Measurements from ENCODE around the gene CNGB1. TPM values are rescaled to one million over a fixed set of nuclear protein-coding genes. Genes with fewer than 3 reads are reported as not detected.

The CNGB1 gene
- total RNA-seq, 1 experiment from 2014 or later: not detected

- H3K4me1 ChIP-seq (ENCODE audit: control insufficient read depth in 1 of 2, insufficient read depth in 2 of 2, low read length in 2 of 2): peaks cover 0 to 5% of the 10 kb centered on the region in 2 experiments; a peak in 2 of 4 replicates
- H3K4me2 ChIP-seq (ENCODE audit: low read length): no peak overlapping the region
- H3K79me2 ChIP-seq (ENCODE audit: insufficient read depth, low read length): no peaks in the 10 kb centered on the region
- H3K9me3 ChIP-seq (ENCODE audit: control insufficient read depth in 1 of 2, insufficient read depth in 1 of 2, low read depth in 1 of 2, low read length in 2 of 2): no peaks in the 10 kb centered on the region
- no peaks in the 10 kb centered on the region for H4K20me1 ChIP-seq (ENCODE audit: insufficient read depth)
- no peaks in the 10 kb centered on the region for H3K27me3 ChIP-seq (ENCODE audit: insufficient read depth, low read length)
- intact Hi-C loops (cut with micrococcal nuclease): no loop called here
- DNase-seq (ENCODE audit: low read depth, low spot score) (no peak), ATAC-seq (no peak)
- H3K4me3 ChIP-seq (replicated peaks in 1 of 2; ENCODE audit: low read depth in 1 of 2, low read length in 2 of 2): no peak overlapping the region
- BruUV-seq (replicated peaks): no TSS peak
- no peaks in the 10 kb centered on the region for H3K9me2 ChIP-seq (ENCODE audit: insufficient read depth)
- no peak overlapping the region for H3K9ac ChIP-seq (ENCODE audit: low read length)
- ChIA-PET POLR2A (no interaction called here), CTCF (no interaction called here), RAD21 (ENCODE audit: low non-redundant PET in 1 of 2, low total read pairs in 2 of 2, uncharacterized antibody in 2 of 2, unreplicated experiment in 2 of 2) (no interaction called here)
- no peak overlapping the region for H3K27ac ChIP-seq (ENCODE audit: low read depth, low read length)
- H3K36me3 ChIP-seq (ENCODE audit: control insufficient read depth in 1 of 2, insufficient read depth in 2 of 2, low read length in 2 of 2): no peaks in the 10 kb centered on the region
- TF ChIP-seq SRF (IDR thresholded peaks at IDR 0.05; ENCODE audit: low read depth): no peak
- no peak for TF ChIP-seq EZH2 (IDR thresholded peaks at IDR 0.05)
- no peak for TF ChIP-seq ZFX (IDR thresholded peaks at IDR 0.05)
- no peak for TF ChIP-seq EGR1 (IDR thresholded peaks at IDR 0.05; ENCODE audit: low read depth)
- no peak for TF ChIP-seq POLR2AphosphoS5 (IDR thresholded peaks at IDR 0.05; ENCODE audit: low read depth, low read length)
- no peak for TF ChIP-seq RAD21 (IDR thresholded peaks at IDR 0.05; ENCODE audit: low read depth)
- TF ChIP-seq ZNF274 (IDR thresholded peaks at IDR 0.05; ENCODE audit: low read depth, low read length): no peak
- no peak for TF ChIP-seq EZH2phosphoT487 (IDR thresholded peaks at IDR 0.05; ENCODE audit: borderline replicate concordance)
- no peak for TF ChIP-seq JUND (IDR thresholded peaks at IDR 0.05)
- TF ChIP-seq YY1 (IDR thresholded peaks at IDR 0.05; ENCODE audit: extremely low read depth, insufficient replicate concordance, low read depth, low read length): no peak
- TF ChIP-seq FOSL1 (IDR thresholded peaks at IDR 0.05; ENCODE audit: low read depth): no peak
- TF ChIP-seq, protein P1, sequence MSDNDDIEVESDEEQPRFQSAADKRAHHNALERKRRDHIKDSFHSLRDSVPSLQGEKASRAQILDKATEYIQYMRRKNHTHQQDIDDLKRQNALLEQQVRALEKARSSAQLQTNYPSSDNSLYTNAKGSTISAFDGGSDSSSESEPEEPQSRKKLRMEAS (IDR thresholded peaks at IDR 0.05): no peak
- no peak for TF ChIP-seq CBX3 (IDR thresholded peaks at IDR 0.05; ENCODE audit: low read depth)
- TF ChIP-seq, protein P2, sequence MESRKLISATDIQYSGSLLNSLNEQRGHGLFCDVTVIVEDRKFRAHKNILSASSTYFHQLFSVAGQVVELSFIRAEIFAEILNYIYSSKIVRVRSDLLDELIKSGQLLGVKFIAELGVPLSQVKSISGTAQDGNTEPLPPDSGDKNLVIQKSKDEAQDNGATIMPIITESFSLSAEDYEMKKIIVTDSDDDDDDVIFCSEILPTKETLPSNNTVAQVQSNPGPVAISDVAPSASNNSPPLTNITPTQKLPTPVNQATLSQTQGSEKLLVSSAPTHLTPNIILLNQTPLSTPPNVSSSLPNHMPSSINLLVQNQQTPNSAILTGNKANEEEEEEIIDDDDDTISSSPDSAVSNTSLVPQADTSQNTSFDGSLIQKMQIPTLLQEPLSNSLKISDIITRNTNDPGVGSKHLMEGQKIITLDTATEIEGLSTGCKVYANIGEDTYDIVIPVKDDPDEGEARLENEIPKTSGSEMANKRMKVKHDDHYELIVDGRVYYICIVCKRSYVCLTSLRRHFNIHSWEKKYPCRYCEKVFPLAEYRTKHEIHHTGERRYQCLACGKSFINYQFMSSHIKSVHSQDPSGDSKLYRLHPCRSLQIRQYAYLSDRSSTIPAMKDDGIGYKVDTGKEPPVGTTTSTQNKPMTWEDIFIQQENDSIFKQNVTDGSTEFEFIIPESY (IDR thresholded peaks at IDR 0.05; ENCODE audit: extremely low read depth, insufficient replicate concordance, low read length): no peak
- TF ChIP-seq, protein P3, sequence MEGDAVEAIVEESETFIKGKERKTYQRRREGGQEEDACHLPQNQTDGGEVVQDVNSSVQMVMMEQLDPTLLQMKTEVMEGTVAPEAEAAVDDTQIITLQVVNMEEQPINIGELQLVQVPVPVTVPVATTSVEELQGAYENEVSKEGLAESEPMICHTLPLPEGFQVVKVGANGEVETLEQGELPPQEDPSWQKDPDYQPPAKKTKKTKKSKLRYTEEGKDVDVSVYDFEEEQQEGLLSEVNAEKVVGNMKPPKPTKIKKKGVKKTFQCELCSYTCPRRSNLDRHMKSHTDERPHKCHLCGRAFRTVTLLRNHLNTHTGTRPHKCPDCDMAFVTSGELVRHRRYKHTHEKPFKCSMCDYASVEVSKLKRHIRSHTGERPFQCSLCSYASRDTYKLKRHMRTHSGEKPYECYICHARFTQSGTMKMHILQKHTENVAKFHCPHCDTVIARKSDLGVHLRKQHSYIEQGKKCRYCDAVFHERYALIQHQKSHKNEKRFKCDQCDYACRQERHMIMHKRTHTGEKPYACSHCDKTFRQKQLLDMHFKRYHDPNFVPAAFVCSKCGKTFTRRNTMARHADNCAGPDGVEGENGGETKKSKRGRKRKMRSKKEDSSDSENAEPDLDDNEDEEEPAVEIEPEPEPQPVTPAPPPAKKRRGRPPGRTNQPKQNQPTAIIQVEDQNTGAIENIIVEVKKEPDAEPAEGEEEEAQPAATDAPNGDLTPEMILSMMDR (IDR thresholded peaks at IDR 0.05 in 2 of 3, conservative IDR thresholded peaks at IDR 0.05 in 1 of 3; ENCODE audit: borderline replicate concordance in 1 of 3, insufficient read depth in 1 of 3, low read depth in 2 of 3, low read length in 2 of 3): no peak
- no peak for TF ChIP-seq ELF1 (IDR thresholded peaks at IDR 0.05; ENCODE audit: borderline replicate concordance, low read depth)
- no peak overlapping the region for H2AFZ ChIP-seq (ENCODE audit: low read depth, low read length, poor library complexity, severe bottlenecking)
Observed at GRCh38 chr16:57912529-57913260, 58.2 kb downstream of the CNGB1 start.

Data from HCT116 (cell line).